ENCODE results near the gene ARIH1.
A peak's percentile ranks its signal among the peaks of the same experiment; 100 is the strongest.
"Not testable (repeated sequence)": the region's sequence is repeated elsewhere in the genome, so short reads cannot be mapped to it uniquely, and the experiment has no call there.

The ARIH1 gene, protein sequence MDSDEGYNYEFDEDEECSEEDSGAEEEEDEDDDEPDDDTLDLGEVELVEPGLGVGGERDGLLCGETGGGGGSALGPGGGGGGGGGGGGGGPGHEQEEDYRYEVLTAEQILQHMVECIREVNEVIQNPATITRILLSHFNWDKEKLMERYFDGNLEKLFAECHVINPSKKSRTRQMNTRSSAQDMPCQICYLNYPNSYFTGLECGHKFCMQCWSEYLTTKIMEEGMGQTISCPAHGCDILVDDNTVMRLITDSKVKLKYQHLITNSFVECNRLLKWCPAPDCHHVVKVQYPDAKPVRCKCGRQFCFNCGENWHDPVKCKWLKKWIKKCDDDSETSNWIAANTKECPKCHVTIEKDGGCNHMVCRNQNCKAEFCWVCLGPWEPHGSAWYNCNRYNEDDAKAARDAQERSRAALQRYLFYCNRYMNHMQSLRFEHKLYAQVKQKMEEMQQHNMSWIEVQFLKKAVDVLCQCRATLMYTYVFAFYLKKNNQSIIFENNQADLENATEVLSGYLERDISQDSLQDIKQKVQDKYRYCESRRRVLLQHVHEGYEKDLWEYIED

DNA sequence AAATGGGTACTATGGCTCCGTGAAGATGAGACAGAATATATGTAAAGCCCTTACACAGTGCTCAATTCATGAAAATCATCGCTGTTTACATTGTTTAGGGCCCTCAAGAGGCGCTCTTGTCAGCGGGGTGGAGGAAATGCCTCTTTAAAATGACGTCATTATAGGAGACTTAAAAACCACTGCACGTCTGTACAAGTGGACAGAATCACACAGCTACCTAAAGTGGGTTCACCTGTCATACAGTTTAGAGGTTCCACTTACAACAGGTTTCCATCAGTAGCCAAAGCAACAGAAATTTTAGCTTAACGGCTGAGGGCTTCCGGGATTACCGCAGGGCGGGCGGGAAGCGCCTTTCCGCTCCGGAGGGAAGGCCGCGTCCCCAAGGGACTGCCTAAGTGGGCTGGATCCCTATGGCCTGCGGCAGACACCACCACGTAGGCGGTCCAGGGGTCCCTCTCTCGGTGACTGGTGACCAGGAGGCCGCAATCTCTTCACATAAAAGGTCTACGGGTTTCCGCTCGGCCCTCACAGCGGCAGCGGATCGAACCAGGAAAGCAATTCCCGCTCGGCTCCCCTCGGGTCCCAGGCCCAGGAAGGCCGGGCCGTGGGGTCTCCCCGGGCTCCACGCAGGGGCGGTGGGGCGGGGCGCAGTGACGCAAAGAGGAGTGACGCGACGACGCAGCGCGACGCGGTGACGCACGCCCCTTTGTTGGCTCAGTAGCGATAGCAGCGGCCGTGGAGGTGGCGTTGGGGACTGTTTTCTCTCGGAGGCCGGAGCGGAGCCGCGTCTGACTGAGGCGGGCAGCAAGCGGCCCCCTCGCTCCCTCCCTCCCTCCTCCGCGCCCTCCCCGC, at the start of gene ARIH1:
Gene ARIH1 (plus strand): TSS at position 717 of the 852 bp plus-strand sequence. CDS start 310 bp downstream, outside the sequence.
- DNase-seq, result peak; percentile 96 to 97

DNA sequence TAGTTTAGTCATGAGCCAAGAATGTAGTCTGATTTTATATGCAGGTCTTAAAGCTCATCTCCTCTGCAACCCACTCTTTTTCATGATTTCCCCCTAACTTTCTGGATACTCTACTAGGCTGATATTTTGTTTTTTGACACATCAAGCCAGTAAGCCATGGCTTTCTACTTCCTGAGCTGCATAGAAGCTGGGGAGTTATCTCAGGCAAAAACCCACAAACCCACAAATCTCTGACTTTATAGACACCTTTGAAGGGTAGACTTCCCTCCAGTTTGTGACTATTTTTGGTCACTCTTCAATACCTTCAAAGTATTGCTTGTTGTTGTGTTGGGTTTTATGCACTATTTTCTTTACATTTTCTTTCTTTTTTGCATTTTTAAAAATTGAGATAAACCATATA, 47.4 kb upstream of the ARIH1 start:
- DNase-seq, result no peak

DNA sequence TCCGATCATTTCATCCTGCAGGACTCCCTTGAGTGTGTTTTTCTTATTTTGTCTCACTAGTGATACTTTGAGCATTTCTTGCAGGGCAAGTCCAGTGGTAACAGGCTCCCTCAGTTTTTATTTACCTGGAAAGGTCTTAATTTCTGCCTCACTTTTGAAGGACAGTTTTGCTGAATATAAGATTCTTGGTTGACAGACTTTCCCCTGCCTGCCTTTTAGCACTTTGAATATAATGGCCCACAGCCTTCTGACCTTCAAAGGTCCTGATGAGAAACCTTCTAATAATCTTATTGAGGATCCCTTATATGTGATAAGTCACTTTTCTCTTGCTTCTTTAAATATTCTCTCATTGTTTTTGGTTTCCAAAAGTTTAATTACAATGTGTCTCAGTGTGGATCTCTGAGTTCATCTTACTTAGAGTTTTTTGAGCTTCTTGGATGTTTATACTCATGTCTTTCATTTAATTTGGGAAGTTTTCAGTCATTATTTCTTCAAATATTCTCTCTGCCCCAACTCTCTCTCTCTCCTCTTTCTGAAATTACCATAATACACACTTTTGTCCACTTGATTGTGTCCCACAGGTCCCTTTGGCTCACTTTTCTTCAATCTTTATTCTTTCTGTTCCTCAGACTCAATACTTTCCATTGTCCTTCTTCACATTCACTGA, 36.3 kb upstream of the ARIH1 start:
- DNase-seq, result no peak

DNA sequence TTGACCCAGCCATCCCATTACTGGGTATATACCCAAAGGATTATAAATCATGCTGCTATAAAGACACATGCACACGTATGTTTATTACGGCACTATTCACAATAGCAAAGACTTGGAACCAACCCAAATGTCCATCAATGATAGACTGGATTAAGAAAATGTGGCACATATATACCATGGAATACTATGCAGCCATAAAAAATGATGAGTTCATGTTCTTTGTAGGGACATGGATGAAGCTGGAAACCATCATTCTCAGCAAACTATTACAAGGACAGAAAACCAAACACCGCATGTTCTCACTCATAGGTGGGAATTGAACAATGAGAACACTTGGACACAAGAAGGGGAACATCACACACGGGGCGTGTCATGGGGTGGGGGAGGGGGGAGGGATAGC, 31.3 kb upstream of the ARIH1 start:
- DNase-seq, result not testable (repeated sequence)

DNA sequence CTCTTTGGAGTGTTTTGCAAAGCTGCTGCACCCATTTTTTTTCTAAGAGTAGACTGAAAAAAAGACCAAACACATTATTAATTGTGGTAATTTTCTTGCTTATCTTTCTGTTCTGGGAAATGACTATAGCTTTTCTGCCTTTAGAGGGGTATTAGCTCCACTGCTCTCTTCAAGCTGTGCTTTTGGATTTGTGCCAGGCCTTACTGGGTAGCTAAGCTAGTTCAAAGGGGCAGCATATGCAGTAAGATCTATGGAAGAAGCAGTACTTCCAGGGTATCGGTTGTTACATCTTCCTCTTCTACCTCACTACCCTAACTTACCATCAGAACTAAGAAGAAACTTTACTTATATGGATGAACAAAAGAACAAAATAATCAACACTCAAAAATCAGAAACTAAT, 28.7 kb upstream of the ARIH1 start:
- no peak for DNase-seq

DNA sequence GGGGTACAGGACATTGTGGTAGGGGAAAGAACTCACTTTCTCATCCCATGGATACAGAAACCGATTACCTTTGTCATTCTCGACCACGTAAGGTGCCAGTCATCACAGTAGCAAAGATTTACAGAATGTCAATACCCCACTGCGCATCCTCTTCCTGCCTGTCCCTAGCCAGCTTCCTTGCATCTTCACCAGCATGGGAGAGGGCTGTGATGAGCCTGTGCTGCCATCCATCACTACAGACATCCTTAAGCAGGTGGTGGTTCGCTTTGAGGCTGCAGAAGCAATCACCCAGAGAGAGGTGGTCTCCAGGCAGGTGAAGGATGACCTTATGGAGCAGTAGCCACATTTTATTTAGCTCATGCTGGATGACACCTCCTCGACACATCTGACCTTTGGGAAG, 23.3 kb upstream of the ARIH1 start:
- DNase-seq, result no peak

DNA sequence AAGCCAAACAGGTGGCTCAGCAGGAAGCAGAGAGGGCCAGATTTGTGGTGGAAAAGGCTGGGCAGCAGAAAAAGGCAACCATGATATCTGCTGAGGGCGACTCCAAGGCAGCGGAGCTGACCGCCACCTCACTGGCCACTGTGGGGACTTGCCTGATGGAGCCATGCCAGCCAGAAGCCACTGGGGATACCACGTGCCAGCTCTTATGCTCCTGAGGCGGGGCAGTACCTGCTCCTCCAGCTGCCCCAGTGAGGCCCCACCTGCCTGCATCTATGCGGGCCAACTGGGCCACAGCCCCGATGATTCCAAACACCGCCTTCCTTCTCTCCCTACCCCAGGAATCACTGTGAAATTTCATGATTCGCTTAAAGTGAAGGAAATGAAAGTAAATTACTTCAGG, 22.9 kb upstream of the ARIH1 start:
- DNase-seq, result no peak

DNA sequence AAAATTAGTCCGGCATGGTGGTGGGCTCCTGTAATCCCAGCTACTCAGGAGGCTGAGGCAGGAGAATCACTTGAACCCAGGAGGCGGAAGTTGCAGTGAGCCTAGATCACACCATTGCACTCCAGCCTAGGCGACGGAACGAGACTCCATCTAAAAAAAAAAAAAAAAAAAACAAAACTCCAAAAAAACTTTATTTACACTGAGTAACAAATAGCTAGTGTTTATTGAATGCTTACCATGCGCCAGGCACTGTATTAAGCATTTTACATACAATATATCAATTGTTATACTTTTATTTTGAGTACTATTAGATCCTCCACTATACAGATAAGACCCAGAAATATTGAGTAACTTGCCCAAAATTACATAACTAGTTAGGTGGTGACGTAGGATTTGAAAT, 17.4 kb upstream of the ARIH1 start:
- no peak for DNase-seq

DNA sequence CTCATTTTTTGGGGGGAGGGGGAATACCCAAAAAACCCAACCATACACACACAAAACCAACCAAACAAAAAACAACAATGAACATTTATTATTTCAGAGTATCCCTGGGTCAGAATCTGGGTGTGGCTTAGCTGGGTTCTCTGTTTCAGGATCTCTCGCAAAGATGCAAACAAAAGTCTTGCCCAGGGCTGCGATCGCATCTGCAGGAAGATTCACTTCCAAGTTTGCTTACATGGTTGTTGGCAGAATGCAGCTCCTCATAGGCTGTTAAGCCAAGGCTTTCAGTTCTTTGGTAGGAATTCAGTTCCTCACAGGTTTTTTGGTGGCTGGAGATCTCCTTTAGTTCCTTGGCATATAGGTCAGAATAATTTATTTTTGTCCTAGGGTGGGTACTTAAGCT, 13.7 kb upstream of the ARIH1 start:
- no peak for DNase-seq

DNA sequence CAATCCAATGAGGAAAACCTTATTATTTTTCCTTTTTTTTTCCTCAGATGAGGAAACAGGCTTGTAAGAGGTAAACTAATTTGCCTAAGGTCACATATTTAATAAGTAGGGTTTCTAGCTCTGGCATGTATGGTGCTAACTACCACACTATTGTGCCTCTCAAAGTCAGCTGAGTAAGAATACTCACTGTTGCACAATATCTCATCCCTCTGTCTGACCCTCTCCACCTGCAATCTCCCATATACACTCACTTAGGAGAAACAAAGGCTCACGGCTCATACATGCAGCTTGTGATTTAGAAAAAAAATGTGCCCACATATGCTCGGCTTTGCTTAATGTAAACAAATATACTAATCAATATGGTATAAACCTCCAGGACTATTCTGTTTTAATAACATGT, 10.4 kb upstream of the ARIH1 start:
- no peak for DNase-seq

DNA sequence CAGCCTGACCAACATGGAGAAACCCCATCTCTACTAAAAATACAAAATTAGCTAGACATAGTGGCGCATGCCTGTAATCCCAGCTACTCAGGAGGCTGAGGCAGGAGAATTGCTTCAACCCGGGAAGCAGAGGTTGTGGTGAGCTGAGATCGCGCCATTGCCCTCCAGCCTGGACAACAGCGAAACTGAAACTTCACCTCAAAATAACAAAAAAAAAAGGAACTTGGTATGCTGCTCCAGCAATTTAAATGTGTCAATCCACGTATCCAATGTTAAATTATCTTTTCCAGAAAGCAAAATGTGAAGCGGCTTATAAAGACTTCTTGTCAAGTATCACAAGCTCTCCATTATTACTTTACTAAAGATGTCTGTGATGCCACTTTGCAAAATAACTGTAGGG, 9.9 kb upstream of the ARIH1 start:
- no peak for DNase-seq

DNA sequence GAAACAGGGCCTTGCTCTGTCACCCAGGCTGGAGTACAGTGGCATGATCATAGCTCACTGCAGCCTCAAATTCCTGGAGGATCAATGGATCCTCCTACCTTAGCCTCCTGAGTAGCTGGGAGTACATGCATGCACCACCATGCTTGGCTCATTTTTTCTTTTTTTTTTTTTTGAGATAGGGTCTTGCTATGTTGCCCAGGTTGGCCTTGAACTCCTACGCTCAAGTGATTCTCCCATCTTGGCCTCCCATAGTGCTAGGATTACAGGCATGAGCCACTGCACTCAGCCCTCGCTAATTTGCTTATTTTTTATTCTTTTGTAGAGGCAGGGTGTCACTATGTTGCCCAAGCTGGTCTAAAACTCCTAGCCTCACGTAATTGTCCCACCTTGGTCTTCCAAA, 6.0 kb upstream of the ARIH1 start:
- no peak for DNase-seq

DNA sequence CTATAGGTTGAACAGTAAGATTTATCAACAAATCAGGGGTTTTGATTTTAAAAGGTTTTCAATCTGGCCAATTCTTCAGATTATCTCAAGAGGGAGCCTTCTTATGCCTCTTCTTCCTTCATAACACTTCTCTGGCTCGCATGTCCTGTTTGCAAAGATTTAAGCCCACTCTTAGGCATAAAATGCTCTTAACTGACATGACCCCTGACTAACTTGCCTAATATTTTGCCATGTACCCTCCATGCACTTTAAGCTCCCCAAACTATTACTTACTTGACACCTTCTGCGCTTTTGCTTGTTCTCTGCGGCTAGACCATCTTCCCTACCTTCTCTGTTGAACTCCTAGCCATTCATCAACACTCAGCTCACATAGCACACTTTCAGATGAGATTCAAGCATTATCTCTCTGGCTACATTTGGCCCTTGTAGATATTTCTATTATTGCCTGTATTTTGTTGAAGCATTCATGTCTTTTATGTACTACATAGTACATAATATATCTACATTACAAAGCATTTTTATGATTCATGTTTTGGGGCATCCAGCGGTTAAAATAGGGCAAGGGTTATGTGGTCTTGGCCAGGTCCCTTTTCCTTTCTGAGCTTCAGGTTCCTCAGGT, 1.0 kb upstream of the ARIH1 start:
- DNase-seq, result no peak

DNA sequence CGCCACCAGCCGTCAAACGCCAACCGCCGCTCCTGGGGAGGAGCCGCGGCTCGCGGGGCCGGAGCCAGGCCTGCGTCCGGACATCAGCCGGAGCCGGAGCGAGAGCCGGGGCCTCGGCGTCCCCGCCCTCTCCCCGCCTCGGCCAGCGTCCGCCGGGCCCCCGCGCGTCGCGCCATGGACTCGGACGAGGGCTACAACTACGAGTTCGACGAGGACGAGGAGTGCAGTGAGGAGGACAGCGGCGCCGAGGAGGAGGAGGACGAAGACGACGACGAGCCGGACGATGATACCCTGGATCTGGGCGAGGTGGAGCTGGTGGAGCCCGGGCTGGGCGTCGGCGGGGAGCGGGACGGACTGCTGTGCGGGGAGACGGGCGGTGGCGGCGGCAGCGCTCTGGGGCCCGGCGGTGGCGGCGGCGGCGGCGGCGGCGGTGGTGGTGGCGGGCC, 359 bp downstream of the ARIH1 start:
- no peak for DNase-seq

DNA sequence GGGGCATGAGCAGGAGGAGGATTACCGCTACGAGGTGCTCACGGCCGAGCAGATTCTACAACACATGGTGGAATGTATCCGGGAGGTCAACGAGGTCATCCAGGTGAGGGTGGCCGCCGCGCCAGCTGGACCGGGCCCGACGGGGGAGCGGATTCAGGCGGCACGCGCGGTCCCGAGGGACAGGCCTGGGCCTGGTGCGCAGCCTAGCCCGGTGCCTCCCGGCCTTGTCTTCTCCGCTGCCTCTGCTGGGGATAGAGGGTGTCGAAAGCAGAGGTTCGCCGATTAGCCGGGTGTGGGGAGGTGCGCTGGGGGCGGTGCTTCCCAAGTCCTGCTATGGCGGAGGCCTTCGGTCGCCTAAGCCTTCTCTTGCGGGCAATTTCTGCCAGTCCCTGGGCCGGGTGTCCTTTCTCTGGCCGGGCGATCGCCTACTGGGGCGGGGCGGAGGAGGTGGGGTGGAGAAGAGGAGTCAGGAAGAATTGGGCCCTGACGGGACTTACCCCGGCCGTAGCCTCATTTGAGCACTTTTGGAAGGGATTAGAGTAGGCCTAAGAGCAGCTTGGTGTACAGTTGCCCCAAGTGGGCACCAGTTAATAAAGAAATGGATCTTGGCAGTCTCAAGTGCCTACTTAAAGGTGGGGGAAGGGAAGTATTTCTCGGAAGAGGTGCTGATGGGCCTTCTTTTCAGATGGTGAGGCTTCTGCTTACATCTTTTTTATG, 940 bp downstream of the ARIH1 start:
- DNase-seq, result peak; percentile 76 to 82

DNA sequence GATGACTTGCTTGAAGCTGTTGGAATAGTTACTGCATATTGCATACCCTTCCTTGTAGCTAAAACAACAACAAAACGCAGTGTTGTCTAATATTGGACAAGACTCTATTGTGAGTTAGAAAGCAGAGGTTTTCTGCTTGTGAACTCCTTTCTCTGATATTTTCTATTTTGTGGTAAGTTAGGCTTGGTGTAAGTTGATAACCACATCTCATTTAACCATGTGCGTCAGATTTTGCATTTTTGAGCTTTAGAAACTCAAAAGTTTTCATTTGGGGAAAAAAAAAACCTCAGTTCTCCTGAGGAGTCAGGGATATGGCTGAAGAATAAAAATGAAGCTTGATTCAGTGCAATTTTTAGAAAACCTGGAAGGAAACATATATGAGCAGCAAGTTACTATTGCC, 1.5 kb downstream of the ARIH1 start:
- no peak for DNase-seq

DNA sequence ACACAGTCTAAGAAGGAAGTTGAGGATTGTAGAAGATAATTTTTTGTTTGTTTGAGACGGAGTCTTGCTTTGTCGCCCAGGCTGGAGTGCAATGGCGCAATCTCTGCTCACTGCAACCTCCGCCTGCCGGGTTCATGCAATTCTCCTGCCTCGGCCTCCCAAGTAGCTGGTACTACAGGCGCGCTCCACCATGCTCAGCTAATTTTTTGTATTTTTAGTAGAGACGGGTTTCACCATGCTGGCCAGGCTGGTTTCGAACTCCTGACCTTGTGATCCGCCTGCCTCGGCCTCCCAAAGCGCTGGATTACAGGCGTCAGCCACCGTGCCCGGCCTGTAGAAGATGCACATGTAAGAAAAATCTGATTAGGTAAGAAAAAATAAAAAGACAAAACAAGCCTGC, 2.2 kb downstream of the ARIH1 start:
- not testable (repeated sequence) for DNase-seq

DNA sequence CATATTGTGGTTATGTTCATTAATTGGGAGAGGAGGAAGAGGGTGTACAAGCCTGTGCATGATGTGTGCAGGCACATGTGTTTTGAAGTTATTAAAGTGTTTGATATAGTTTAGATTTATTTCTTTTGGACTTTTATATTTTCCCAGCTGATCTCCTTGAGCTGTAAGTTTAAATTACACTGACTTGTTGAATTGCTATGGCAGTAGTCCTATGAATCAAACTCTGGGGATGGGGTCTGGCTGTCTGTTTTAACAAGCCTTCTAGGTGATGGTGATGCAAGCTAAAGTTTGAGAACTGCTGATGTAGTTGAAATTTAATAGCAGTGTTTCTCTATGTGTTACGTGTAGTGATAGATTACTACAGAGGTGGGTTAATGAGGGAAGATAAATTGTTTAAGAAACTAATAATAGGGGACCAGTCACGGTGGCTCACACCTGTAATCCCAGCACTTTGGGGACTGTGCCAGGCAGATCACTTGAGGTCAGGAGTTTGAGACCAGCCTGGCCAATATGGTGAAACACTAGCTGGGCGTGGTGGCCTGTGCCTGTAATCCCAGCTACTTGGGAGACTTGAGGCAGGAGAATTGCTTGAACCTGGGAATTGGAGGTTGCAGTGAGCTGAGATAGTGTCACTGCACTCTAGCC, 7.0 kb downstream of the ARIH1 start:
- no peak for DNase-seq

DNA sequence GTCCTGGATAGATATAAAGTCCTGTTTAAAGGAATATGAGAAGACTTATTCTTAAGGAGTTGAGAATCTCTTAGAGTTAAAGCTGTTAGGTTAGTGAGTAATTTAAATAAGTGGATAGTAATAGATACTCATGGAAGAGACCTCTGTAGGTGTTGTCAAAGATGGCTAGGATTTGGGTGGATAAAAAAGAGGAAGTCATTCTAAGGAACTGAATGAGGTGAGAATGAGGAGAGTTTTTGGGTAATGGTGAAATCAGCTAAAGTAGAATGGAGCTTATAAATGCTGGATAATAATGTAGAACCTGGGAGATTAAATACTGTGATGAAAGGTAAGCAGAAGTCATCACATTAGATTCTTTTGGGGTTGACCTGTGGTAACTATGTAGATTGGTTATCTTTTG, 8.1 kb downstream of the ARIH1 start:
- DNase-seq, result no peak

DNA sequence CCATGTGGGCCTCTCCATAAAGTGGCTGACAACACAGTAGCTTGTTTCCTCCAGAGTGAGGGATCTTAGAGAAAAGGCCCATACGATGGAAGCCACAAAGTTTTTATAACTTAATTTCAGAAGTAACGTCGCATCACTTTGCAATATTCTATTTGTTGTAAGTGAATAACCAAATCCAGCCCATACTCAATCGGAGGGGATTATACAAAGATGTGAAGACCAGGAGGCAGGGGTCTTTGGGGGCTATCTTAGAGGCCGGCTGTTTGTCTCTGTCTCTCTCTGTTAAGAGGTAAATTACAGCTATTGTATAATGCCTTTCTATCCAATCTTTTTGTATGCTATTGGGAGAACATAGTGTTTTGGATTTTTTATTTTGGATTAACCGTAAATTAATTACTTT, 9.1 kb downstream of the ARIH1 start:
- DNase-seq, result no peak

DNA sequence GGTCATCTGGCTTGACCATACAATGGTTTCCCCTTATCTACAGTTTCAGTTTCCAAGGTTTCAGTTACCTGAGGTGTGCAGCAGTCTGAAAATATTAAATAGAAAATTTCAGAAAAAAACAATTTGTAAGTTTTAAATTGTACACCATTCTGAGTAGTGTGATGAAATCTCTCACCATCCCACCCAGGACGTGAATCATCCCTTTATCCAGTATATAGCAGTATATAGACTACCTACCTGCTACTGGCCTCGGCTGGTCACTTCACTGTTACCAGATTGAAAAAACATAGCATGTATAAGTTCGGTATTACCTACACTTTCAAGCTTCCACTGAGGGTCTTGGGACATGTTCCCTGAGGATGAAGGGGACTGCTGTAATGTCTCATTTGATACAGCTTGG, 12.0 kb downstream of the ARIH1 start:
- DNase-seq, result no peak

Measured in activated CD4-positive, alpha-beta T cell treated with anti-CD3 and anti-CD28 coated beads, Interleukin-2, amount 50 U/mL, for 48 hours (primary cell).